Upper lobe of left lung (tissue), 4 donors: ENCODE measurements around the gene OSBPL10.

Source experiments
- CTCF ChIP-seq, 6 experiments: fragments of 450-650 bp in 4 of 6; fragments of 200-600 bp in 2 of 6; sonication (generic) in 2 of 6; IDR thresholded peaks; one replicate each; pipeline ENCODE4 v1.5.1; 2016 to 2019; ENCODE audit warnings: antibody characterized with exemption in 6 of 6
- EP300 ChIP-seq, 4 donors: sonication (generic); formaldehyde crosslinking; IDR thresholded peaks; one replicate each; pipeline ENCODE4 v1.5.1; 2017; ENCODE audit warnings: antibody characterized with exemption in 4 of 4, control low read depth in 2 of 4
- POLR2AphosphoS5 ChIP-seq, 2 donors: sonication (generic); formaldehyde crosslinking; IDR thresholded peaks; one replicate each; pipeline ENCODE4 v1.5.1; 2017; ENCODE audit warnings: antibody characterized with exemption in 2 of 2

GRCh38 chr3:32026593-32026992 is 45.5 kb upstream of the OSBPL10 start:
- TF ChIP-seq EP300 (IDR thresholded peaks at IDR 0.05) (no peak), CTCF (IDR thresholded peaks at IDR 0.05) (no peak), POLR2AphosphoS5 (IDR thresholded peaks at IDR 0.05) (no peak)
